H9 (cell line): ENCODE results near the gene UTP15. TPM values are rescaled to one million over a fixed set of nuclear protein-coding genes. Genes with fewer than 3 reads are reported as not detected.

Experiments
- DNase-seq: peaks from one replicate; pipeline ENCODE4 v3.0.0-alpha.2; 2017
- H2AFZ ChIP-seq: one replicate; pipeline ENCODE4 v1.6.1; 2013; ENCODE audit warnings: mild to moderate bottlenecking, low read length, control low read depth, moderate library complexity
- H2AK5ac ChIP-seq: 2 replicates; pipeline ENCODE4 v1.6.1; 2013; ENCODE audit warnings: low read length, control low read depth, mixed read lengths; ENCODE audit not compliant: insufficient read length
- H2BK120ac ChIP-seq: one replicate; pipeline ENCODE4 v1.6.1; 2013; ENCODE audit warnings: low read depth, mild to moderate bottlenecking, low read length, control low read depth, inconsistent platforms; ENCODE audit not compliant: poor library complexity, severe bottlenecking
- H2BK12ac ChIP-seq: 2 replicates; pipeline ENCODE4 v1.6.1; 2013; ENCODE audit warnings: low read length, control low read depth, mixed read lengths, low read depth; ENCODE audit not compliant: insufficient read length
- H2BK15ac ChIP-seq: 2 replicates; pipeline ENCODE4 v1.6.1; 2013; ENCODE audit warnings: low read depth, low read length, control low read depth
- H2BK20ac ChIP-seq: one replicate; pipeline ENCODE4 v1.6.1; 2013; ENCODE audit warnings: low read depth, mild to moderate bottlenecking, low read length, control low read depth, inconsistent platforms; ENCODE audit not compliant: poor library complexity, severe bottlenecking
- H2BK5ac ChIP-seq: 2 replicates; pipeline ENCODE4 v1.6.1; 2013; ENCODE audit warnings: low read length, control low read depth, mixed read lengths; ENCODE audit not compliant: insufficient read length
- H3K14ac ChIP-seq: 2 replicates; pipeline ENCODE4 v1.6.1; 2013; ENCODE audit warnings: low read length, control low read depth; ENCODE audit not compliant: insufficient read depth
- H3K18ac ChIP-seq: 2 replicates; pipeline ENCODE4 v1.6.1; 2013; ENCODE audit warnings: low read depth, mild to moderate bottlenecking, mixed read lengths, low read length, control low read depth; ENCODE audit not compliant: insufficient read length
- H3K23ac ChIP-seq: 2 replicates; pipeline ENCODE4 v1.6.1; 2013; ENCODE audit warnings: low read length, control low read depth, mixed read lengths, low read depth; ENCODE audit not compliant: insufficient read length
- H3K23me2 ChIP-seq: 2 replicates; pipeline ENCODE4 v1.6.1; 2013; ENCODE audit warnings: low read depth, mild to moderate bottlenecking, mixed read lengths, low read length, control low read depth; ENCODE audit not compliant: insufficient read length, poor library complexity, severe bottlenecking
- H3K27ac ChIP-seq: 2 replicates; pipeline ENCODE4 v1.5.1; 2013; ENCODE audit warnings: low read length, control low read depth, mixed read lengths, low read depth; ENCODE audit not compliant: insufficient read length
- H3K27me3 ChIP-seq: 2 replicates; pipeline ENCODE4 v1.6.1; 2013; ENCODE audit warnings: low read length, control low read depth, inconsistent platforms; ENCODE audit not compliant: insufficient read depth
- H3K4ac ChIP-seq: 2 replicates; pipeline ENCODE4 v1.6.1; 2013; ENCODE audit warnings: low read depth, mild to moderate bottlenecking, control low read depth, inconsistent platforms, low read length, moderate library complexity
- H3K4me1 ChIP-seq: 2 replicates; pipeline ENCODE4 v1.6.1; 2013; ENCODE audit warnings: low read length, control low read depth, inconsistent platforms; ENCODE audit not compliant: insufficient read depth
- H3K4me2 ChIP-seq: 2 replicates; pipeline ENCODE4 v1.6.1; 2013; ENCODE audit warnings: low read length, control low read depth, mixed read lengths; ENCODE audit not compliant: insufficient read length, insufficient read depth
- H3K56ac ChIP-seq: 2 replicates; pipeline ENCODE4 v1.6.1; 2013; ENCODE audit warnings: low read depth, mild to moderate bottlenecking, mixed read lengths, low read length, control low read depth; ENCODE audit not compliant: insufficient read length
- H3K79me1 ChIP-seq: 2 replicates; pipeline ENCODE4 v1.6.1; 2013; ENCODE audit warnings: low read depth, mild to moderate bottlenecking, moderate library complexity, low read length, control low read depth, inconsistent platforms; ENCODE audit not compliant: insufficient read depth, poor library complexity, severe bottlenecking
- H3K79me2 ChIP-seq: 2 replicates; pipeline ENCODE4 v1.6.1; 2013; ENCODE audit warnings: low read length, control low read depth, inconsistent platforms; ENCODE audit not compliant: insufficient read depth
- H3K9ac ChIP-seq: 2 replicates; pipeline ENCODE4 v1.6.1; 2013; ENCODE audit warnings: low read length, control low read depth, mixed read lengths; ENCODE audit not compliant: insufficient read length; ENCODE audit errors: extremely low read depth
- H3K9me3 ChIP-seq: one replicate; pipeline ENCODE4 v1.6.1; 2013; ENCODE audit warnings: low read depth, low read length, inconsistent platforms; ENCODE audit not compliant: control insufficient read depth
- H3T11ph ChIP-seq: one replicate; pipeline ENCODE4 v1.6.1; 2013; ENCODE audit warnings: mild to moderate bottlenecking, low read length, control low read depth, inconsistent platforms
- H4K20me1 ChIP-seq: one replicate; pipeline ENCODE4 v1.6.1; 2013; ENCODE audit not compliant: control insufficient read depth, insufficient read length, insufficient read depth
- H4K5ac ChIP-seq: 2 replicates; pipeline ENCODE4 v1.6.1; 2013; ENCODE audit warnings: low read depth, mild to moderate bottlenecking, mixed read lengths, low read length, control low read depth; ENCODE audit not compliant: insufficient read length
- H4K8ac ChIP-seq: replicated peaks from 2 replicates; pipeline ENCODE4 v1.6.1; 2013; ENCODE audit warnings: low read length, control low read depth, mixed read lengths, low read depth; ENCODE audit not compliant: insufficient read length
- H4K91ac ChIP-seq: 2 replicates; pipeline ENCODE4 v1.6.1; 2013; ENCODE audit warnings: low read depth, mild to moderate bottlenecking, moderate library complexity, mixed read lengths, low read length, control low read depth; ENCODE audit not compliant: insufficient read length
- H3K27ac Mint-ChIP-seq, 3 experiments: 2 replicates in 2 of 3; 3 replicates in 1 of 3; pipeline ENCODE4 v1.8.0; 2020 to 2021; ENCODE audit warnings: mixed read lengths in 3 of 3, mild to moderate bottlenecking in 1 of 3, moderate library complexity in 1 of 3
- H3K27me3 Mint-ChIP-seq: 2 replicates; pipeline ENCODE4 v1.8.0; 2021; ENCODE audit warnings: low read depth, mild to moderate bottlenecking, moderate library complexity, mixed read lengths
- H3K36me3 Mint-ChIP-seq, 3 experiments: 2 replicates in 2 of 3; 3 replicates in 1 of 3; pipeline ENCODE4 v1.8.0; 2020 to 2021; ENCODE audit warnings: low read depth in 3 of 3, mixed read lengths in 3 of 3; ENCODE audit not compliant: insufficient read depth in 1 of 3
- H3K4me1 Mint-ChIP-seq, 2 experiments: 2 replicates each; pipeline ENCODE4 v1.8.0; 2020; ENCODE audit warnings: mixed read lengths in 2 of 2
- H3K4me3 Mint-ChIP-seq, 2 experiments: 2 replicates in 1 of 2; 3 replicates in 1 of 2; pipeline ENCODE4 v1.8.0; 2020 to 2021; ENCODE audit warnings: mild to moderate bottlenecking in 2 of 2, mixed read lengths in 2 of 2, moderate library complexity in 1 of 2
- H3K9me3 Mint-ChIP-seq, 2 experiments: 2 replicates in 1 of 2; 3 replicates in 1 of 2; pipeline ENCODE4 v1.8.0; 2020; ENCODE audit warnings: mild to moderate bottlenecking in 2 of 2, mixed read lengths in 2 of 2, moderate library complexity in 1 of 2
- total RNA-seq: library from RNA; stranded (reverse); gene quantifications from 2 replicates; pipeline ENCODE4 v1.2.1, GENCODE V29; 2021
- TF ChIP-seq, protein P1 (sequence below): fragments of 200-600 bp; sonication (generic); conservative IDR thresholded peaks from 3 replicates; pipeline ENCODE4 v1.8.0; 2021; ENCODE audit warnings: antibody characterized with exemption, mild to moderate bottlenecking

UTP15 gene
- total RNA-seq, 1 experiment from 2014 or later = 43.5 TPM

GRCh38 chr5:73607228-73607627 lies 41.7 kb downstream of the UTP15 start:
- no peak overlapping the region for H2BK15ac ChIP-seq
- H3K9ac ChIP-seq = no peak overlapping the region
- no peak overlapping the region for H4K5ac ChIP-seq
- no peak overlapping the region for H3K18ac ChIP-seq
- H3K9me3 Mint-ChIP-seq = no peaks in the 10 kb centered on the region
- no peaks in the 10 kb centered on the region for H3K23me2 ChIP-seq
- H3K27me3 ChIP-seq = no peaks in the 10 kb centered on the region
- H3K27me3 Mint-ChIP-seq = peaks cover 7% of the 10 kb centered on the region
- no peak overlapping the region for H4K91ac ChIP-seq
- H2BK20ac ChIP-seq = no peak overlapping the region
- H2BK5ac ChIP-seq = no peak overlapping the region
- no peaks in the 10 kb centered on the region for H3K79me2 ChIP-seq
- no peak overlapping the region for H3K4me3 Mint-ChIP-seq
- no peak overlapping the region for H2BK12ac ChIP-seq
- H3K27ac ChIP-seq = no peak overlapping the region
- H3K4me1 ChIP-seq = no peaks in the 10 kb centered on the region
- no peak overlapping the region for H3K4me2 ChIP-seq
- no peaks in the 10 kb centered on the region for H3K36me3 Mint-ChIP-seq
- no peaks in the 10 kb centered on the region for H3K4me1 Mint-ChIP-seq
- no peak overlapping the region for H3K23ac ChIP-seq
- H3K14ac ChIP-seq = no peak overlapping the region
- no peak overlapping the region for H2AFZ ChIP-seq
- H2AK5ac ChIP-seq = no peak overlapping the region
- no peak overlapping the region for H4K8ac ChIP-seq
- no peak overlapping the region for H3K27ac Mint-ChIP-seq
- H3K4ac ChIP-seq = no peak overlapping the region
- H3T11ph ChIP-seq = no peak overlapping the region
- H4K20me1 ChIP-seq = no peaks in the 10 kb centered on the region
- TF ChIP-seq, protein P1, sequence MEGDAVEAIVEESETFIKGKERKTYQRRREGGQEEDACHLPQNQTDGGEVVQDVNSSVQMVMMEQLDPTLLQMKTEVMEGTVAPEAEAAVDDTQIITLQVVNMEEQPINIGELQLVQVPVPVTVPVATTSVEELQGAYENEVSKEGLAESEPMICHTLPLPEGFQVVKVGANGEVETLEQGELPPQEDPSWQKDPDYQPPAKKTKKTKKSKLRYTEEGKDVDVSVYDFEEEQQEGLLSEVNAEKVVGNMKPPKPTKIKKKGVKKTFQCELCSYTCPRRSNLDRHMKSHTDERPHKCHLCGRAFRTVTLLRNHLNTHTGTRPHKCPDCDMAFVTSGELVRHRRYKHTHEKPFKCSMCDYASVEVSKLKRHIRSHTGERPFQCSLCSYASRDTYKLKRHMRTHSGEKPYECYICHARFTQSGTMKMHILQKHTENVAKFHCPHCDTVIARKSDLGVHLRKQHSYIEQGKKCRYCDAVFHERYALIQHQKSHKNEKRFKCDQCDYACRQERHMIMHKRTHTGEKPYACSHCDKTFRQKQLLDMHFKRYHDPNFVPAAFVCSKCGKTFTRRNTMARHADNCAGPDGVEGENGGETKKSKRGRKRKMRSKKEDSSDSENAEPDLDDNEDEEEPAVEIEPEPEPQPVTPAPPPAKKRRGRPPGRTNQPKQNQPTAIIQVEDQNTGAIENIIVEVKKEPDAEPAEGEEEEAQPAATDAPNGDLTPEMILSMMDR = no peak
- no peak overlapping the region for H3K56ac ChIP-seq
- no peaks in the 10 kb centered on the region for H3K79me1 ChIP-seq
- DNase-seq = no peak
- H2BK120ac ChIP-seq = no peak overlapping the region
- H3K9me3 ChIP-seq = no peaks in the 10 kb centered on the region
